Spleen (tissue), 7 donors: ENCODE data around the gene SPRED3.

Source experiments
- POLR2A ChIP-seq, 3 donors: fragments of 450-650 bp; IDR thresholded peaks; one replicate each; pipeline ENCODE4 v1.5.1; 2017; ENCODE audit warnings: antibody characterized with exemption in 3 of 3, mild to moderate bottlenecking in 1 of 3
- POLR2AphosphoS5 ChIP-seq, 3 donors: sonication (generic); formaldehyde crosslinking; IDR thresholded peaks; one replicate each; pipeline ENCODE4 v1.5.1; 2017; ENCODE audit warnings: antibody characterized with exemption in 3 of 3
- TF ChIP-seq, protein P1 (sequence below), 11 experiments: fragments of 200-600 bp in 7 of 11; fragments of 450-650 bp in 4 of 11; sonication (generic) in 4 of 11; IDR thresholded peaks in 8 of 11; conservative IDR thresholded peaks in 3 of 11; 1 replicate in 7 of 11; 2 replicates in 4 of 11; pipeline versions ENCODE4 v1.4.0 to v1.8.0; 2016 to 2021; ENCODE audit warnings: antibody characterized with exemption in 11 of 11, inconsistent platforms in 4 of 11, mild to moderate bottlenecking in 1 of 11
- donor health status: DM: no; HTN: no; CAD: no; lungs with moderate emphysema.
- donor health status: DM: no; HTN: no; CAD: no.
- donor health status: DM: no; HTN: no; CAD: no.

DNA sequence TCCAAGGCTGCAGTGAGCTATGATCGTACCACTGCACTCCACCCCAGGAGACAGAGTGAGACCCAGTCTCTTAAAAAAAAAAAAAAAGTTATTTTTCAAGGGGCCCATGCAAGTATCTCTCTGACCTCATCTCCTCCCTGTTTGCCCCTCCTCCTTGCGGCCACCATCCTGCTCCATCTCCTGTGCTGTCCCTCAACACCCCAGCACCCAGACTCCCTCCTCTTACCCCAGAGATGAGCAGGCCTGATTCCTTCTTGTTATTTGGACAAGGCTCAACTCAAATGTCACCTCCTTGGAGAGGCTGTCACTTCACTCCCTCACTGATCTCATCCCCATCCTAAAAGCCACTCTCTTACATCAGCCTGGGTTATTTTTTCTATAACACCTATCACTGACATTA is 49.4 kb downstream of the SPRED3 start:
- TF ChIP-seq POLR2A (IDR thresholded peaks at IDR 0.05) (no peak), POLR2AphosphoS5 (IDR thresholded peaks at IDR 0.05) (no peak)
- TF ChIP-seq, protein P1, sequence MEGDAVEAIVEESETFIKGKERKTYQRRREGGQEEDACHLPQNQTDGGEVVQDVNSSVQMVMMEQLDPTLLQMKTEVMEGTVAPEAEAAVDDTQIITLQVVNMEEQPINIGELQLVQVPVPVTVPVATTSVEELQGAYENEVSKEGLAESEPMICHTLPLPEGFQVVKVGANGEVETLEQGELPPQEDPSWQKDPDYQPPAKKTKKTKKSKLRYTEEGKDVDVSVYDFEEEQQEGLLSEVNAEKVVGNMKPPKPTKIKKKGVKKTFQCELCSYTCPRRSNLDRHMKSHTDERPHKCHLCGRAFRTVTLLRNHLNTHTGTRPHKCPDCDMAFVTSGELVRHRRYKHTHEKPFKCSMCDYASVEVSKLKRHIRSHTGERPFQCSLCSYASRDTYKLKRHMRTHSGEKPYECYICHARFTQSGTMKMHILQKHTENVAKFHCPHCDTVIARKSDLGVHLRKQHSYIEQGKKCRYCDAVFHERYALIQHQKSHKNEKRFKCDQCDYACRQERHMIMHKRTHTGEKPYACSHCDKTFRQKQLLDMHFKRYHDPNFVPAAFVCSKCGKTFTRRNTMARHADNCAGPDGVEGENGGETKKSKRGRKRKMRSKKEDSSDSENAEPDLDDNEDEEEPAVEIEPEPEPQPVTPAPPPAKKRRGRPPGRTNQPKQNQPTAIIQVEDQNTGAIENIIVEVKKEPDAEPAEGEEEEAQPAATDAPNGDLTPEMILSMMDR (IDR thresholded peaks at IDR 0.05 in 8 of 11, conservative IDR thresholded peaks at IDR 0.05 in 3 of 11) = no peak
